HG02981 (cell line): ENCODE data around the gene TXNL4A.

Source experiments
- ATAC-seq: cut with Tn5 transposase; IDR thresholded peaks from one replicate; pipeline ENCODE4 v1.9.1; 2021; ENCODE audit warnings: mild to moderate bottlenecking, moderate library complexity; ENCODE audit not compliant: unreplicated experiment

The TXNL4A gene

DNA sequence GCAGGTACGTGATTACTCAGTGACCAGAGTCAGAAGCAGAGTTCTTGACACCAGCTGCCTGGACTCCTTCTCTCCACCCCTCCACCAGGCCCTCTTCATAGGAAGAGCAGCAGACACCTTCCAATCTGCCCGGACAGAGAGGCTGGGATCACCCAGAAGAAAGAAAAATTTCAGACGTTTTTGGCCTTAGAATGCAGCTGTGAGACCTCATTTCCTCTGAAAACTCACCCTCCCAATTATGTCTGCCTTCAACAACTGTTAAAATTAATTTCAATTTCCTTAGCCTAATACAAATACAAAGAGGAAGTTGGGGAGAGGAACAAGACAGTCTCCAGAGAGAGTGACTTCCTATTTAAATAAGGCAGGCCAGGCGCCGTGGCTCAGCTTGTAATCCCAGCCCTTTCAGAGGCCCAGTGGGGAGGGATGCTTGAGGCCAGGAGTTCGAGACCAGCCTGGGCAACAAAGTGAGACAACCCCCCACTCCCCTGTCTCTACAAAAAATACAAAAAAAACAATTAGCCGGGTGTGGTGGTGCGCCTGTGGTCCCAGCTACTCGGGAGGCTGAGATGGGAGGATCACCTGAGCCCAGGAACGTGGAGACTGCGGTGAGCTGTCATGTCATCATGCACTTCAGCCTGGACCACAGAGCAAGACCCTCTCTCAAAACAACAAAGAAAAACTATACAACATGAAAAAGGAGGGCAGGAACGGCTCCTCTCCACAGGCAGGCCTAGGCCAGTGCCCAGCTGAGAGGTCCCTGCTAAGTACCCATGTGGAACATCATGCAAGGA is 38.5 kb downstream of the TXNL4A start:
- no peak for ATAC-seq

DNA sequence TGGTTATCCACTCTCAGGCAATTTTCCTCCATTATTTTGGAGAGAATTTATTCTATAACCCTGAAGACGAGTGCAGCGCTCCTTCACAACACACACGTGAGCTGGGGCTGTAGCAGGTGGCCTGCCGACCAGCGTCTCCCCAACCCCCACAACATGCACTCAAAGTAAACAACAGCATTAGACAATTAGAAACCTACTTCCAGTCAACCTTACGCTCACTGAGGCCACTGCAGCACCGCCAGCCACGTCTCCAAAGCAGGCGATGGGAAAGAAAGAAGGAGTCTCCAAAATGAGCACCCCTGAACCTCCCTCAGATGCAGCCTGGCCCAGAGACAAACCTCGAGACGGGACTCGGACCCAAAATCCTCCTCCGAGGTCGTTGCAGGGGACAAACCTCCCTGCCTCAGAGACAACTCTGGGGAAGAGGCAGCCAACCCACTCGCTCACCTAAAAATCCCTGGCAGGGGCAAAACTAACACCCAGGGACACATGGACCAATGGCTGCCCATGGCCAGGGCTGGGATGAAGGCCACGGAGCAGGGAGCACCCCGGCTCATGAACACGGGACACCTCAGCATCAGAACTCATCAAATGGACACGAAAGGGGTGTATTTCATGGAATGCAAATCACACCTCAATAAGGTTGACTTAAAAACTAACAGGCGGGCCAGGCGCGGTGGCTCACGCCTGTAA is 39.5 kb downstream of the TXNL4A start:
- ATAC-seq = no peak

DNA sequence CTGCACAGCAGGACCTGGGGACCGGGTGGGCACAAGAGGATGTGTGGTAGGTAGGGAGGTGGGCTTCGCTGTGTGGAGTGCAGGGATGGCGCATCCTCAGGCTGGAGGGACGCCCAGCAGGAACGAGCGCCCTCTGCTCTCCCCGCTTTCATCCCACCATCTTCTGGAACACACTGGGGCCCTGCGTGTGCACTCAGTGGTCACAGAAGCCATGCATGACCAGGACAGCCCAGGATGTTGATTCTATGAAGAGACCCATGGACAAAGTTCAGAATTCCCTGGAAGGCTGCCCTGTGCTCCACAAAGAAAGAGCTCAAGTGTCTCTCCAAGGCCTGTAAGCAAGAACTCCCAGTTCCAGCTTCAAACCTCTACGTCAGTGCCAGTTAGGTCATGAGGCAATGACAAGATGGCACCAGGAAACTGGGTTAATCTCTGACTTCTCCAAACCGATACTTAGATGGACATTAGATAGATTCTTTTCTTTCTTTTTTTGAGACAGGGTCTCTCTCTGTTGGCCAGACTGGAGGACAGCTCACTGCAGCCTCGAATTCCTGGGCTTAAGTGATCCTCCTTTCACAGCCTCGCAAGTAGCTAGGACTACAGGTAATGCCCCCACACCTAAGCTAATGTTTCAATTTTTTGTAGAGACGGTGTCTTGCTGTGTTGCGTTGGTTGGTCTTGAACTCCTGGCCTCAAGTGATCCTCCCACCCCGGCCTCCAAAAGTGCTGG is 40.3 kb downstream of the TXNL4A start:
- ATAC-seq = no peak

DNA sequence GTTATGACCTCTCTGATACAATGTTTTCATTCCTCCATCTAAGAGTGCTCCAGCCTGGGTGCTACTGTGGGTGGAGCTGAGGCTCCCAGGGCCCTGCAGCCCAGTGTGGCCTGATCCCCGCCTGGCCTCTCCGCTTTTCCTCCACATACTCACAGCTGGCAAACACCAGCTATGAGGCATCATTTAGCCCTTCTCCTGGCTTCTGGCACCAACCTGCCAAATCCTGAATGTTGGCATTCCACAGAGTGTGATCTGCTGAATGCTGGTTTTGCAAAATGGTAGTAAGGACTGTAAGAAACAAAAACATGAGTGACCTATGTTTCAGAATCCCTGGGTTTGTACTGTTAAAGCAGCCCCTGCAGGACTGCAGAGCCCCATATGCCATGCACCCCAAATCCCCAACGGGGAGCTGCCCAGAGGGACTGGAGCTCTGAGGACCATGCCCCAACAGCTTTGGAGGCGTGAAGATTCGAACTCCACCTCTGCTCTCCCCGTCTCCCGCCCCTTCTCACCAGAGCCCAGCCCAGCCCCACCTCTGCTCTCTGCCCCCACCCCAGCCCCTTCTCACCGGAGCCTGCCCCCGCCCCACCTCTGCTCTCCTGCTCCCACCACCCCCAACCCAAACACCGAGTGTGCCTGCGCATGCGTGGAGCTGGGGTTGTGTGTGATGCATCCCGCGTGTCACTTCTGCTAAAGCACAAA is 41.2 kb downstream of the TXNL4A start:
- no peak for ATAC-seq

DNA sequence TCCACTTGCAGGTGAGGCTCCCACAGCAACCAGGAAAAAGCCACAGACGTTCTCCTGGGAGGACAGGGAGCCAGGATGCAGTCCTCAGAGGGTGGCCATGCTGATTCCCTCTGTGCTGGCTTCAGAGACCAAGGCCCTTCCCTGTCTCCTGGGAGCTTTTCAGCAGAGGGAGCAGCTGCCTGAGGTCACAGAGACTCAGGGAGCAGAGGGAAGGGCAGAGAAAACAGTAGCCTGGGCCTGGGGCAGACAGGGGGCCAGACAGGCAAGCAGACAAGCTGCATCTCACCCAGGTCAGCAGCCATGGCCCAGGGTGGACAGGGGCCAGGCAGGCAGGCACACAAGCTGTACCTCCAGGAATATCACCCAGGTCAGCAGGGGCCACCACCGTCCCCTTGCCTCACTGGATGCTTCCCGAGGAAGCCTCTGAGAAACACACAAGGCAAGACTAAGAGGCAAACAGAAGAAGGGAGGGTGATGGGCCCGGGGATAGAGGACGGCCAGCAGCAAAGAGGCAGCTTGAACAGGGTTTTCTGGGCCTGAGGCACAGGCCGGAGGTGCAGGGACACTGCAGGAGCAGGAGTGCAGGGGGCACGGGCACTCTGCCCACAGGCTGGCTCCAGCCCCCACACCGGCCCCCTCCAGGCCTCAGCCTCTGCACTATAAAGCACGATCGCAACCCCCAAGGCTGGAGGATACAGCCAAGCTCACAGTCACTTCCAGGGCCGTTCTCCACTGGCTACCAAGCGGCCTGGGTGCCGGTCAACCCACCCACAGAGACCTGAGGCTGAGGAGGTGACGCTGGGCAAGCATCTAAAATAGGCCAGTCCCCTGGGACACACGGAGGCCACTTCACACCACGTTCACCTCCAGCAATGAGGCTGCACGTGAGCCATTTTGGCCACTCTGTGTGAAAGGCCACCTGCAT is 43.0 kb downstream of the TXNL4A start:
- ATAC-seq = no peak

DNA sequence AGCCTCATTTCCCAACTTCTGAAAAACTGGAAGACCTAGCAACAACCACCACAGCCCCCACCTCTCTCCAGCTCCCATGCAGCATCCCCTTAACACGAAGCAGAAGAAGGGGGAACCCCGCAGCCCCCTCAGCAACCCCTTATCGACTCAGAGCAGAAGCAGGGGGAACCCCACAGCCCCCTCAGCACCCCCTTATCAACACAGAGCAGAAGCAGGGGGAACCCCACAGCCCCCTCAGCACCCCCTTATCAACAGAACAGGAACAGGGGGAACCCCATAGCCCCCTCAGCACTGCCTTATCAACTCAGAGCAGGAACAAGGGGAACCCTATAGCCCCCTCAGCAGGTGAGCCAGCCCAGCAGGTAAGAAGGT is 43.6 kb downstream of the TXNL4A start:
- no peak for ATAC-seq

DNA sequence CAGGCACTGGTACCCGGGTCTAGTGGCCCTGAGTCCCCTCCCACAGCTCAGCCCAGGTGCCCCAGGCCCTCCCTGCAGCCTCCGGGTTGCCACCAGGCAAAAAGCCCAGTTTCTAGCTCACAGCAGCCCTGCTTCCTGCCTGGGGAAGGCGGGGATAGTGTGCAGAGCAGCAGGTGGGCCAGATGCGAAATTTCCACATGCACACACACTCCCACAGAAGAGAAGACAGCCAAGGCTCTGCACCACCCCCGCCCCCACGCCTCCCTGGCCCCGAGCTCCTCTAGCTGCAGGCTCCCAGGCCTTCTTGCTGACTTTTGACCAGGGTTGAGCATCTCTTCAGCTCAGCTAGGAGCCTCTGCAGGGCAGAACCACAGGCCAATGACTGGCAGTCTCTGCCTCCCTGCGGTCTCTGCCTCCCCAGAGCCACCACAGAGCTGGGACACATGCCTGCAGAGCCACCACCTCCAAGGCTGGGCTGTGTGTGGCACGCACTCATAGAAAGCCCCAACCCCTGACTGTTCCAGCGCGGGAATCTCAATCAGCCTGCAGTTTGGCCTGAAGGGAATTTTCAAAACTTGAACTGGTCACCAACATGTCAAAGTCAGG is 44.1 kb downstream of the TXNL4A start:
- ATAC-seq = no peak

DNA sequence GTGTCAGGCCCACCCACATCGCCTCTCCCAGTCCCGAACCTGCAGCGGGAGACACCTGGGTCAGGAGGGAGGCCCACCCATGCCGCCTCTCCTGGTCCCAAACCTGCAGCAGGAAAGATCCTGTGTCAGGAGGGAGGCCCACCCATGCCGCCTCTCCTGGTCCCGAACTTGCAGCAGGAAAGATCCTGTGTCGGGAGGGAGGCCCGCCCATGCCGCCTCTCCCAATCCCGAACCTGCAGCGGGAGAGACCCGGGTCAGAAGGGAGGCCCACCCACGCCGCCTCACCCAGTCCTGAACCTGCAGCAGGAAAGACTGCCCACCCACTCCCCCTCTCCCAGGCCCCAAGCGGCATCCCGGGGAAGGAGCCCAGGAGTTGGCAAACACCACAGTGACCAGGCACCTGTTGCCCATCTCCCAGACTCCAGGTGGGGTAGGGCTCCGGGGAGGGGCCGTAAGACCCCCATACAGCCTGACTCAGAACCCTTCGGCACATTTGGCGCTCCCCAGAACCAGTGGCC is 44.7 kb downstream of the TXNL4A start:
- ATAC-seq = no peak

DNA sequence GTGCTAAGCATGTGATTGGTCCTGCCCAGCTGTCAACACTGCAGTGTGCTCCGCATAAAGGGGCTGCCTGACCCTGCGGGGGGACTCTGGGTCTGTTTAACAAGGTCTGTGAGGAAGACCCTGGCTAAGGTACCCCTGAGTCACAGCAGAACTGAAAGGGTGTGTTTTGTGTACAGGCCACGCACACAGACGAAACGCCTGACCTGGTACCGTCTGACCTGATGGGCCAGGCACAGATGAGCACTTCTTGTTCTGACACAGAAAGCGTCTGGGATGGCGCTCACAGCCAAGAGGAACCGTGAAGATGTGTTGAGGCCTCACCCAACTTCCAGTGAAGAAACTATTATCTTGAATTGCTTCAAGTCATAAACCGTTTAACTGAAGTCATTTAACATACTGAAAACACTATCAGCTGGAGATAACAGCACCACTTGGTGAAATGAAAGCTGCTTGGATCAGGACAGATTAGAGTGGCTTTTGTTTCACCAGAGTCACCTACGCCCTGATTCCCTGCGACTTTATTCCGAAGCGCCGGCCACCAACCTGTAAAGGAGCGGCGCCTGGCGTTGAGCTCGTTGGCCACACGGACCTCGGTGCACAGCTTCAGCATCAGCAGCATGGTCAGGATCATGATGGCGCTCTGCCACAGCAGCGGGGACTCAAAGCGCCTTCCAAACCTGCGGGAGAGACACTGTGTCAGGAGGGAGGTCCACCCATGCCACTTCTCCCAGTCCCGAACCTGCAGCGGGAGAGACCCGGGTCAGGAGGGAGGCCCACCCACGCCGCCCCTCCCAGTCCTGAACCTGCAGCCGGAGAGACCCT is 45.4 kb downstream of the TXNL4A start:
- ATAC-seq = no peak

DNA sequence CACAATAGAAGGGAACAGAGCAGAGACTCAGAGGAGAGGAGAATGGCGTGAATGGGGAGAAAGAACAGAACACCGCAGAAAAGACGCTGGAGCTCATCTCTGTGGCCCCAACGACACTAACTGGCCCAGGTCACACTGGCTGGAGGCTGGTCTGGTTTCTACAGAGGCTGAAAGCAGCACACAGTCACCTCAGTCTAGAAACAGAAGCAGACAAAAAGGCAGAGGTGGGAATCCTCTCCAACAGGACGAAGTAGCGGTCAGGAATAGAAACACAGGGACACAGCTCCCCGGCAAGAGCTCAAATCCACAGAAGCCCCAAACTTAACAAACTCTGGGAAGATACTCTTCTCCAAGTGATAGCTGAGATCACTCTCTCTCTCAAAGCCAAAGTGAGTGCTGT is 46.2 kb downstream of the TXNL4A start:
- ATAC-seq = no peak

DNA sequence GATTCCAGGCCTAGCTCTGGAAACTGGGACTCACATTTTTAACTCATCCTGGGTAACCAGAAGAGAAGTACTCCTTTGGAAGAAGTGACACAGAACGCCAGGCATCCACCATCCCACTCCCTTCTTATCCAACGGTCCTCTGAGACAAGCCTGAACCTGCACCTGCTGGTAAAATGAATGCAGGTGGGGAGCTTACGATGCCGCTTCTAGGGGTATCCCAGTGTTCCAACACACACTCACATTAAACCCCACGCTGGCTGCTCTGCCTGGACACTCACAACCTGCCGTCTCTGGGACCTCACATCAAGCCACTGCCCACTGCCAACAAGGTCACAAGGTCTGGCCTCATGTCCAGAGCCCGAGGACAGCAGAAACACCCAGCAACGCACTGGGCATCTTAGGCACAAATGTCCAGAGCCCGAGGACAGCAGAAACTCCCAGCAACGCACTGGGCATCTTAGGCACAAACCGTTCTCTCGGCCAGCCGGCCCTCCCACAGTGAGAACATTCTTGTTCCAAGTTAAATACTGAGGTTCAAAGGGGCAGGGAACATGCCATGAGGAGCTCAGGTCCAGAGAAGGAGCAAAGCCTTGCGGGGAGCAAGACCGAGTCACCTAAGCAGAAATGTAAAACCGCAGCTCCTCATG is 46.8 kb downstream of the TXNL4A start:
- ATAC-seq = no peak

DNA sequence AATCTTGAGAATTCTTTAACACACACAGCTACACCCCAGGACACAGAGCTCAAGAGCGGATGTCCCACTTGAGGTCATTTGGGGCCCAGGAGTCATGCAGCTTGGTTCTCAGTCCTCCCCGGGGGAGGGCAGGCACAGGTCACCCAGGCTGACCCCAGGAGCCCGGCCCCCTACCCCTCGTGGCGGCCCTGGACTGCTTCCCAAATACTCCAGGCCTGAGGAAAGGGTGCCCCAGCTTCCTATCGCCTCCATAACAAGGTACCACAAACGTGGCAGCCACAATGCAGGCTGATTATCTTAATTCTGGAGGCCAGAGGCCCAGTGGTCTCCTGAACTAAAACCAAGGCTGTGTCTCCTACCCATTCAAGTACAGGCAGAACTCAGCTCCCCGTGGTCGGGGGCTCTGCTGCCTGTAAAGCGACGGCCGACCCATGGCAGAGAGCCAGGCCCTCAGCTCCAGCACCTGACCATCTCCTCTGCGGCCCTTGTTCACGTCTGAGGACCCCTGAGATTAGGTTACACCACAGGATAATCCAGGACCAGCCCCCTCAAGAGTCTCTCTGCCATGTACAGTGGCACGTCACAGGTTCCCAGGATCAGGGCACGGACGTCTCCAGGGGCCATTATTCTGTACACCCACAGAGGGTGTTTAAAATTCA is 47.4 kb downstream of the TXNL4A start:
- no peak for ATAC-seq

DNA sequence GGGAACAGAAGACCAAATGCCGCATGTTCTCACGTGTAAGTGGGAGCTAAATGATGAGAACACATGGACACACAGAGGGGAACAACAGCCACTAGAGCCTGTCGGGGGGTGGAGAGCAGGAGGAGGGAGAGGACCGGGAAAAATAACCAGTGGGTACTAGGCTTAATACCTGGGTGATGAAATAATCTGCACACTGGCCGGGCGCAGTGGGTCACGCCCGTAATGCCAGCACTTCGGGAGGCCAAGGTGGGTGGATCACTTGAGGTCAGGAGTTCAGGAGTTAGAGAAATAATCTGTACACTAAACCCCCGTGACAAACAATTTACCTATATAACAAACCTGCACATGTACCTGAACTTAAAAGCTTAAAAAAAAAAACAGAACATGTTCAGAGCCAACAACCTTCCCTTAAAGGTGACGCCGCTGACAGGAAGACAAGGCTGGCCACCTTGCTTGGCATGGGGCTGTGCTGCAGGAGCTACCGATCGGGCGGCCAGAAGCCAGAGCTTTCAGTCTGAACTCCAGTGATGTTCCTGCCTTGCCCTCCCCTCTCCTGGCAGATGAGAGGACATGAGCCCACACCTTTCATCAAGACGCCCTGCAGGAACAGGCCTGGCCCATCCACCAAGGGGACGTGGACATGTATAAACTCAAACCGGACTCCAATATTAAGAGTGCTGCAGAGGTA is 48.1 kb downstream of the TXNL4A start:
- ATAC-seq = no peak

DNA sequence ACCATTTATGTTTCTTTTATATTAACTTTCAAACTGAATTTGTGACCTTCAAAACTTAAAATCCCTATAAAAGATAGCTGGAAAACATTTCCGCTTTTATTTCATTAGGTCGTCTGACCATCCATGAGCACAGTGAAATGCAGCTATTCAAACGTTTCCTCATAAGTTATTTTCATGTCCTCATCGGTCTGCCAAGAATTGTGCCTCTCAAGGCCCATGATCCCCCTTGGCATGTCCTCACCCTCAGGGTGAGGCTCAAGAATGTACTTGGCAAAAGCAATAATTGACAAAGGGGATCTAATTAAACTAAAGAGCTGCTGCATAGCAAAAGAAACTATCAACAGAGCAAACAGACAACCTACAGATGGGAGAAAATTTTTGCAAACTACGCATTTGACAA is 49.3 kb downstream of the TXNL4A start:
- no peak for ATAC-seq

DNA sequence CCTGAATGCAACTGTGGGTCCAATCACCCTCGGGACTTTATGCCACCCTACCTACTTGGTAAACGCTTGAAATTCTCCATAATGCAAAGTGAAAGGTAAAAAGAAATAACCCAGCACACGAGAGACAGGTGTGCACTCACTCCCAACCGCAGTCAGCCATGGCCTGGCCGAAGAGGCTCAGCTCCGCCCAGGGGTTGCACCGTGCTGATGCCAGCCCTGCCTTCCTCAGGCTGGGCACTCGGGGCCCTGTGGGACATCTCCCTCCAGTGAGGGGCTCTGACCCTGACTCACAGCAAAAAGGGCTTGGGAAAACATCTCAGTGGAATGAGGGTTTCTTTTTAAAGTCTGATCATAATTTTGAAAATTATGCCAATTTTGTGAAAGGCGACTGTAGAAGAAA is 50.2 kb downstream of the TXNL4A start:
- no peak for ATAC-seq

DNA sequence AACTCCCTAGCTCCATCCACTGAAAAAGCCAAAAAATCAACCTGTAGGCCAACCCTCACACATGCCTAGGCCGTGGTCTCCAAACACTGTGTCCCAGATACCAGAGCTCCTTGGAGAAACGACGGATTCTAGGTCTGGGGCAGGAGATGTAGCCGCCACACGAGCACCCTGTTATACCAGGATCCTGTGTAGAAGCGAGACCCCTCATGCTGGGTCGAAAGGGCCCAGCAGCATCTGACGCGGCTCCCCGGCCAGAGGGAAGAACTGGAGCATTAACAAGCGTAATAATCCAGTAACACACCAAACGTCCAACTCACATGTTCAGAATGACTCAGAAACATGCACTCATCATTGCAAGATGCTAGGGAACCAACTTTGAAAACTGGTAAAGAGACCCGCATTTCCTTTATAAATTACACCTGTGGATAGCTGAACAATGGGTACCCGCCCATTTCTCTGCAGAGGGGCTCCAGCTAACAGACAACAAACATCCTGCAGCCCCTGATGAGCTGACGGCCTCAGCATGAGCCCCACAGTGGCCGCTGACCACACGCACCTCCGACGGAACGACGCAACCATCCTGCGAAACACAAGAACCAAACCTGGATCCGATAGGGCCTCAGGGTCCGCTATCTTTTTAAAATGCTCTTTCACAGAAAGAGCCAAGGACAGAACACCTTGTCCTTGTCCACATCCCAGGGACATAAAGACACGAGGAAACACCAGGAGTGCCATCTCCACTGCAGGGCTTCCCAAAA is 51.1 kb downstream of the TXNL4A start:
- no peak for ATAC-seq
